ENCODE results near the gene KLC4.

The KLC4 gene

GRCh38 chr6:43059168-43060033, at the start of gene KLC4, which contains the start of gene MRPL2:
Gene KLC4, plus strand, starts transcription at chr6:43059631. Its CDS starts 1,705 bp downstream, at chr6:43061336.
Gene MRPL2, minus strand, starts transcription at chr6:43059434. Its CDS starts 53 bp downstream, at chr6:43059381.
- peak; percentile 96 for DNase-seq (ENCODE audit: low read depth in 2 of 2, low spot score in 1 of 2)

GRCh38 chr6:43011207-43011606, 48.2 kb upstream of the KLC4 start:
- DNase-seq (ENCODE audit: low read depth in 2 of 2, low spot score in 1 of 2): no peak

GRCh38 chr6:43012364-43012763, 47.1 kb upstream of the KLC4 start:
- no peak for DNase-seq (ENCODE audit: low read depth in 2 of 2, low spot score in 1 of 2)

DNA sequence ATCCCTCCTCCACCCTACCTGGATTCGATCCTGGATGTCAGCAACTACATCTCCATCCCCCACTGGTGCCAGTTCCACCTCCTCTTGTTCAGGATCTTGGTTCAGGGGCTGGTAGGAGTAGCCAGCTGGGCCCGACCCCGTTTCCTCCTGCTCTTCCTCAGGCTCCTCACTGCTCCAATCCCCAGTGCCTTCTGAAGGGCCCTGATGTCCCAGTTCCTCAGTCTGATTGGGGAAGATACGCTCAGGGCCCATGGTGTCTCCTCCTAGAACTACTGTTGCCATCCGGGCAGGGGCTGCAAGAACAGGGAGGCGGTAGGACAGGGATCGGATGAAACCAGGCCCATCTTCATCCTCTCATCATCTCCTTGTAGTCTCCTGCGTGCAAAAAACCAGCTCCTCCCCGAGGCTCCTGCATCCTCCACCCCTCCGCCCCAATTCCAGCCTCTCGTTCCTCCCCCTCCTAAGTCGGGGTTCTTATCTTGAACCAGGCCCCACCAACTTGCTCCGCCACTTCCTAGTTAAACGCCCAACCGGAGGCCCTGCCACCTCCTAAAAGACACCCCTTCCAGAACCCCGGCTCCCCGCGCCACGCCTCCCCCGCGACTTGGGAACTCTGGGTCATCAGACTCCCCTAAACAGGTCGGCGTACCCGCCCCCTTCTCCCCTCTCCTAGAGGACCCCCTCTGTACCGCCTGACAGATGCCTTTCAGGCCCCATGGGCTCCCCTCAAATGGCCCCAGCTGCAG, 46.2 kb upstream of the KLC4 start:
- no peak for DNase-seq (ENCODE audit: low read depth in 2 of 2, low spot score in 1 of 2)

GRCh38 chr6:43013843-43014433, 45.5 kb upstream of the KLC4 start, which contains the start of the genes KLHDC3 and MEA1:
Gene KLHDC3, plus strand, starts transcription at chr6:43014249. Its CDS starts 2,944 bp downstream, at chr6:43017193.
Gene MEA1, minus strand, starts transcription at chr6:43013946. Its CDS starts 133 bp downstream, at chr6:43013813.
- DNase-seq (ENCODE audit: low read depth in 2 of 2, low spot score in 1 of 2): peak; percentile 97 to 98

DNA sequence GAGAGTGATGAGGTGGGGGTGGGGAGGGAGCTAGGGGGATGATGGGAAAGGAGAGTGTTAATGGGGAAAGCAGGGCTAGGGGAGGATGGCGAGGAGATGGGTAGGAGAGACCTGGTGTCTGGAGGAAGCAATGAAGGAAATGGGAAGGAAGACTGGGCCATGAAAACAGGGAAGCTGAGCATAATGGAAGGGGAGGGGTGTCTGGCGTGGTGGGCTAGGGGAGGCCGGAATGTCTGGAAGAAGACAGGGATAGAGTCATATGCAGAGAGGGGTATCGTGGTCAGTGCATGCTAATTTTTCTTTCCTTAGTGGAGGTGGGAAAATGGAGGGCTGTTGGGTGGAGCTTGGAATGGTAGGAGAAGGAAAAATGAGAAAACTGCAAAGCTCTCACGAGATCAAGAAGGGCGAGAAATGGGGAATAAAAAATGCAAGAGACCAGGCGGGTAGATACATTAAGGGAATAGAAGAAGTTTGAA, 45.0 kb upstream of the KLC4 start:
- DNase-seq (ENCODE audit: low read depth in 2 of 2, low spot score in 1 of 2): no peak

DNA sequence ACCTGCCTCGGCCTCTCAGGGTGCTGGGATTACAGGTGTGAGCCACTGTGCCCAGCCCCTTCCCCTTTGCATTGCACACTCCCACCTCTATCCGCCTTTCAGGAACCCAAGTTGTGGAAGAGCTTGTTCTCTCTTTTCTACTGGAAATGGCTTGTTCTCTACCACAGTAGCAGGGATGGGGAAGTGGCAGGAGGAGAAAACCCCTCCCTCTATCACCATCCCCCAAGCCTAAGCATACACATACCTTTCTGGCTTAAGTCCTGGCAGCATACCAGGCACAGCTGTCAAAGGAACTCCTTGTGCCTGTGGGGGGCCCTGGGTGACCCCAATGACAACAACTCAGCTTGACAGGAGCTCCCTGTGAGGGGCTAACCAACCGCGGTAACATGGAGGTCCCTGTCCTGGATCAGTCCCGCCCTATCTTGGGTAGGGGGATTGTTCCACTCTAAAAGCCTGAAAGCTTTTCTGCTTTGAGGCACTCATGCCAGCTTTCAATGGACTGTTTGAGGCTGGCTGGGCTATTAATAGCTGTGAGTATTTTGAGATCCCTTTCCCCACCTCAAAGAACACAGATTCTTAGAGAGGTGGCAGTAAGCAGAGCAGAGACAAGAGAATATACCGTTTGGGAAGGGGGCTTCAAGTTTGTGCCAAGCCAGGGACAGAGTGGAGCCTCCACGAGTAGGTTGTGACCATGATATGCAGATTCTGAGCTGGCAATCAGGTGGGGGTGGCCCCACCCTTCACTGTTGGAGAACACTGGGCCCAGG, 43.1 kb upstream of the KLC4 start:
- no peak for DNase-seq (ENCODE audit: low read depth in 2 of 2, low spot score in 1 of 2)

GRCh38 chr6:43016943-43017334, 42.5 kb upstream of the KLC4 start:
- no peak for DNase-seq (ENCODE audit: low read depth in 2 of 2, low spot score in 1 of 2)

DNA sequence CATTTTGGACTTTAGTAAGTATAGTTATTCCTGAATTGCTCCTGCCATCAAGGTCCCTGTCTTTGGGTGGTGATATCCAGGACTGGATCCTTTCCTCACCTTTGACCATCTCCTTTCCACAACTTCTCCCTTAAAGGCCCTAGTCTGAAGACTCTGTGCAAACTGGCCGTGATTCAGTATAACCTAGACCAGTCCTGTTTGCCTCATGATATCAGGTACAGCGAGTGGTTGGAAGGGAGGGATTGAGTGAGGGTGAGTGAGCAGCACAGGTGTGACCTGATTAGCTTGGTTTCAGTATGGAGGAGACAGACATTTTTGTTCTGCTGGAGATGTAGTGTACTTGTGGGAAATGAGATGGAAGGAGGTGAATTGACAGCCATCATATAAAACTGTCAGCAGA, 40.3 kb upstream of the KLC4 start:
- no peak for DNase-seq (ENCODE audit: low read depth in 2 of 2, low spot score in 1 of 2)

GRCh38 chr6:43020052-43020705, 39.3 kb upstream of the KLC4 start:
- DNase-seq (ENCODE audit: low read depth in 2 of 2, low spot score in 1 of 2): no peak

DNA sequence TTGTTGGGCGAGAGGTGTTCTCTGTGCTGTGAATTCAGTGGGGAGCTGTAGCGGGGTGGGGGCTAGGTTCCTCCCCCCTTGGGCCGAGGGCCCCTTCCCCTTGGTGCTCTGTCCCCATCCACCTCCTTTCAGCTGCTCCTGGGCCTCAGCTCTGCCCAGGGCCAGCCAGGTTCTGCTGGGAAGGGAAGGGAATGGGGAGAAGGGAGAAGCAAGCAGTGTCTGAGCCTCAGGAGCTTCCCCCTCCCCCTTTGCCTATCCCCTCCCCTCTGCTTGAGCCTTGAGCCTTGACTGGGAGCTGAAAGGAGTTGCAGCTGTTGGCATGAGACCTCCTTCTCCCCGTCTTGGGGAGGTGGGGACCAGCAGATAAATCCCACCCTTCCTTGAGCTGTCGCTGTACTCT, 38.6 kb upstream of the KLC4 start:
- no peak for DNase-seq (ENCODE audit: low read depth in 2 of 2, low spot score in 1 of 2)

DNA sequence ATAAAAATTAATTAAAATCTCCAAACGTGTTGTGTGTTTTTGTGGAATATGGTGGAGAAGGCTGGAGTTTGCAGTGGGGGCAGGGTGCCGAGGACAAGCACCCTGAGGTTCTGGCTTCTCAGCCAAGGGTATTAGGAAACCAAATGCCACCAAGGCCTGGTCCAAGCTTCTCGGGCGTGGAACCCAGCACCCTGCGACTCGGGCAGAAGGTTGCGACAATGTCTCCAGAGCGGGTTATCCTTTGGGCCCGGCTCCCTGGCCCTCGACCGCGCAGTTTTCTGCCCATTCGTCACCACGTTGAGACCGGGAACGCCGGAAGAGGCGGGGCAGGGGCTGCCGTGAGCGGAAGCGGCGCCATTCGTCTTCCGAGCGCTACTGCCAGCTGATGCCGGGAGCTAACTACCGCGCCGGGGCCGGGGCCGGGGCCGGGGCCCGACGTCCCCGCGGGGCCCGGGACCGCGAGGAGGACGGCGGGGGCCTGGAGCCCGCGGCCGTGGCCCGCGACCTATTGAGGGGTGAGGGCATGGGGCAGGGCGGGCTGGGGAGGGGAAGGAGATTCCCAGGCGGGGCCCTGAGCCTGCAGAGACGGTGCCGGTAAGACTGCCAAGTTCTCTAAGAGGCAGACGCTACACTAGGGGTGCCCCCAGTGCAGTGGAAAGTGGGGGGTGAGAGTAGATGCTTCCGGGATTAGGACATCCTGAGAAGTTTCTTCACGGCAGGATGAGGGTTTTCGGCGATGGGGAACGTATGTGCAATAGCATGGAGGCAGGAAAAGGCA, 38.0 kb upstream of the KLC4 start, which contains the start of gene RRP36:
RRP36 (plus strand) TSS at position 354 of the 778 bp plus-strand sequence; CDS start at position 386, 32 bp downstream.
- DNase-seq (ENCODE audit: low read depth in 2 of 2, low spot score in 1 of 2): peak; percentile 33 to 39

- no peak for DNase-seq (ENCODE audit: low read depth in 2 of 2, low spot score in 1 of 2)
These were observed 35.0 kb upstream of the KLC4 start for GRCh38 chr6:43024436-43024835.

DNA sequence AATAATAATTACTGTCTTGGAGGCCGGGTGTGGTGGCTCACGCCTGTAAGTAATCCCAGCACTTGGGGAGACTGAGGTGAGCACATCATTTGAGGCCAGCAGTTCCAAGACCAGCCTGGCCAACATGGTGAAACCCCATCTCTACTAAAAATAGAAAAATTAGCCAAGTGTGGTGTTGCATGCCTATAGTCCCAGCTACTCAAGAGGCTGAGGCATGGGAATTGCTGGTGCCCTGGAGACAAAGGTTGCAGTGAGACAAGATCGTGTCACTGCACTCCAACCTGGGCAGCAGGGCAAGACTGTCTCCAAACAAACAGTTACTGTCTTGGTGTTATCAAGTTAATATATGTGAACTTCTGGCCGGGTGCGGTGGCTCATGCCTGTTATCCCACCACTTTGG, 33.1 kb upstream of the KLC4 start:
- no peak for DNase-seq (ENCODE audit: low read depth in 2 of 2, low spot score in 1 of 2)

- no peak for DNase-seq (ENCODE audit: low read depth in 2 of 2, low spot score in 1 of 2)
These were observed 30.3 kb upstream of the KLC4 start for GRCh38 chr6:43029120-43029519.

- DNase-seq (ENCODE audit: low read depth in 2 of 2, low spot score in 1 of 2): no peak
These were observed 27.1 kb upstream of the KLC4 start for GRCh38 chr6:43032326-43032725.

DNA sequence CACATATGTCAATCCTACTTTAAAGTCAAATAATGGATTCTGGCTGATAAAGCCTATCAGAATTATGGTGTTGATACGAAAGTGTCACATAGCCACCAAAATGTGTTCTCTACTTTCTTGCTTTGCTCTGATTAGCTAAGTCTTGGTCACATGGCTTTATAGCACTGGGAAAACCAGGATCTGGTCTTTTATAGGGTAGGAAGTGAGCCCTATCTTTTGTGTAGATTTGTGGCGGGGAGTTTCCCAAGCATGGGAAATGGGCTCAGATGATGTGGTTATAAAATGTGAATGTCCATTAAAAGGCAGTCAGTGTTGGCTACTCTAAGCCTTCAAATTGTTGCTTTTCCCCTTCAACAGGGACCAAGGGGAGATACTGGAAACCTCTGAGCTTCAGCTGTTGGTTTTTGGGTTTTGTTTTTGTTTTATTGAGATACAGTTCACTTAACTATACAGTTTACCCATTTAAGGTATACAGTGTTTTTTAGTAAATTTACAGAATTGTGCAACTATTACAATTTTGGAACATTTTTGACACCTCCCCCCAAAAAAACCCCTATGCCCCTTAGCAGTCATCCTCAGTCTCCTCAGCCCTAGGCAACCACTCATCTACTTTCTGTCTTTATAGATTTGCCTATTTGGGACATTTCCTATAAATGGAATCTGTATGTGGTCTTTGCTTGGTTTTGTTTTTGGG, 25.8 kb upstream of the KLC4 start:
- no peak for DNase-seq (ENCODE audit: low read depth in 2 of 2, low spot score in 1 of 2)

DNA sequence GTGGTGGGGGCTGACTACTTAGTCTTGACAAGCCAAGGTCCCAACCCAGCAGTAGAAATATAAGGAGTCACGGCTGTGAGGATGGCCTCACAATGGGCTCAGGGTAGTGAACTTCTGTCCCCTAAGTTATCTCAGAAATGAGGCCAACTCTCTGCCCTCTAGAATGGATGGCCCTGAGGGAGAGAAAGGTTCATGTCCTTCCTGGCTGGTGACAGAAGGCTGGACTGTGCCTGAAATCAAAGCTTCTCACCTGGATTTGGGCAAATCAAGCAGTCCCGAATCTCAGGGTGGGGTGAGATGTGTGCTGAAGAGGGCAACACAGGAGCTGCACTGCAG, 25.3 kb upstream of the KLC4 start:
- DNase-seq (ENCODE audit: low read depth in 2 of 2, low spot score in 1 of 2): no peak
